Hepatocyte (in vitro differentiated cells): ENCODE data around the gene LIMA1.

Experiments used
- CTCF ChIP-seq: fragments of 200-600 bp; sonication (generic); IDR thresholded peaks from 2 replicates; pipeline ENCODE4 v1.5.1; 2016; ENCODE audit warnings: antibody characterized with exemption, mild to moderate bottlenecking; ENCODE audit not compliant: poor library complexity
- EZH2 ChIP-seq: fragments of 200-600 bp; sonication (generic); IDR thresholded peaks from 2 replicates; pipeline ENCODE4 v1.6.1; 2016; ENCODE audit warnings: antibody characterized with exemption, mild to moderate bottlenecking, borderline replicate concordance
- EZH2phosphoT487 ChIP-seq: fragments of 200-600 bp; sonication (generic); IDR thresholded peaks from one replicate; pipeline ENCODE4 v1.6.1; 2018; ENCODE audit warnings: antibody characterized with exemption, mild to moderate bottlenecking, low read depth, moderate library complexity; ENCODE audit not compliant: unreplicated experiment, severe bottlenecking

- TF ChIP-seq CTCF, result no peak
- TF ChIP-seq EZH2phosphoT487, result no peak
- TF ChIP-seq EZH2, result no peak
Observed at GRCh38 chr12:50188875-50189575, 94.3 kb downstream of the LIMA1 start.
